Measurements from ENCODE around the gene UBTF. TPM values are rescaled to one million over a fixed set of nuclear protein-coding genes. Genes with fewer than 3 reads are reported as not detected.

Gene UBTF
- total and polyA plus RNA-seq, 8 donors = 25.5 to 198 (median 37.3) TPM

- Histone ChIP-seq H3K4me3 (no peak overlapping the region), H3K9me3 (no peaks in the 10 kb centered on the region), H3K27me3 (peaks cover 0 to 10% (median 0%) of the 10 kb centered on the region in 3 donors), H3K4me1 (no peaks in the 10 kb centered on the region), H3K27ac (no peak overlapping the region), H3K36me3 (no peaks in the 10 kb centered on the region)
- TF ChIP-seq POLR2A (IDR thresholded peaks at IDR 0.05) (no peak), CTCF (IDR thresholded peaks at IDR 0.05) (no peak), EP300 (IDR thresholded peaks at IDR 0.05) (no peak), POLR2AphosphoS5 (IDR thresholded peaks at IDR 0.05) (no peak)
- 82 to 88% (median 84%) methylated on average over 5 to 6 of the region's 6 CpGs for WGBS, 5 donors
- intact Hi-C loops (cut with DNase I; ENCODE audit: low total_unique reads) = no loop called here
- no peak for DNase-seq
Observed at GRCh38 chr17:44260296-44260695, 40.8 kb upstream of the UBTF start.

GRCh38 chr17:44258811-44259351 lies 39.4 kb upstream of the UBTF start:
- no peak for DNase-seq
- Histone ChIP-seq H3K9me3 (no peaks in the 10 kb centered on the region), H3K27ac (no peak overlapping the region), H3K4me3 (no peak overlapping the region), H3K27me3 (peaks cover 0 to 16% (median 0%) of the 10 kb centered on the region in 3 donors), H3K4me1 (no peaks in the 10 kb centered on the region), H3K36me3 (no peaks in the 10 kb centered on the region)
- intact Hi-C loops (cut with DNase I; ENCODE audit: low total_unique reads) = no loop called here
- WGBS, 5 donors = 80 to 85% (median 81%) methylated on average over 15 to 17 of the region's 17 CpGs
- TF ChIP-seq CTCF (IDR thresholded peaks at IDR 0.05) = no peak
- no peak for TF ChIP-seq EP300 (IDR thresholded peaks at IDR 0.05)
- no peak for TF ChIP-seq POLR2AphosphoS5 (IDR thresholded peaks at IDR 0.05)
- TF ChIP-seq POLR2A (IDR thresholded peaks at IDR 0.05) = no peak

GRCh38 chr17:44257815-44258760 lies 38.6 kb upstream of the UBTF start:
- no peaks in the 10 kb centered on the region for H3K4me1 ChIP-seq
- H3K36me3 ChIP-seq = no peaks in the 10 kb centered on the region
- no peaks in the 10 kb centered on the region for H3K9me3 ChIP-seq
- TF ChIP-seq EP300 (IDR thresholded peaks at IDR 0.05) (no peak), POLR2A (IDR thresholded peaks at IDR 0.05) (no peak), POLR2AphosphoS5 (IDR thresholded peaks at IDR 0.05) (no peak), CTCF (IDR thresholded peaks at IDR 0.05) (no peak)
- H3K27me3 ChIP-seq = peaks cover 0 to 16% (median 0%) of the 10 kb centered on the region in 3 donors
- no peak for DNase-seq
- no peak overlapping the region for H3K27ac ChIP-seq
- intact Hi-C loops (cut with DNase I; ENCODE audit: low total_unique reads) = no loop called here
- 88 to 92% (median 90%) methylated on average over 21 to 23 of the region's 23 CpGs for WGBS, 5 donors
- no peak overlapping the region for H3K4me3 ChIP-seq

- no peak overlapping the region for H3K4me3 ChIP-seq
- DNase-seq = no peak
- no peaks in the 10 kb centered on the region for H3K9me3 ChIP-seq
- H3K27ac ChIP-seq = no peak overlapping the region
- no peaks in the 10 kb centered on the region for H3K36me3 ChIP-seq
- no peak for TF ChIP-seq EP300 (IDR thresholded peaks at IDR 0.05)
- TF ChIP-seq POLR2AphosphoS5 (IDR thresholded peaks at IDR 0.05) = no peak
- no peak for TF ChIP-seq POLR2A (IDR thresholded peaks at IDR 0.05)
- no peak for TF ChIP-seq CTCF (IDR thresholded peaks at IDR 0.05)
- WGBS, 5 donors = 66 to 83% (median 77%) methylated on average over 4 of the region's 4 CpGs
- intact Hi-C loops (cut with DNase I; ENCODE audit: low total_unique reads) = no loop called here
- H3K4me1 ChIP-seq = no peaks in the 10 kb centered on the region
- peaks cover 0 to 8% (median 0%) of the 10 kb centered on the region in 3 donors for H3K27me3 ChIP-seq
Observed at GRCh38 chr17:44256671-44257070, 37.2 kb upstream of the UBTF start.
